Measurements from ENCODE around the gene PNMA8A. TPM values are rescaled to one million over a fixed set of nuclear protein-coding genes. Genes with fewer than 3 reads are reported as not detected.

Gene PNMA8A, protein sequence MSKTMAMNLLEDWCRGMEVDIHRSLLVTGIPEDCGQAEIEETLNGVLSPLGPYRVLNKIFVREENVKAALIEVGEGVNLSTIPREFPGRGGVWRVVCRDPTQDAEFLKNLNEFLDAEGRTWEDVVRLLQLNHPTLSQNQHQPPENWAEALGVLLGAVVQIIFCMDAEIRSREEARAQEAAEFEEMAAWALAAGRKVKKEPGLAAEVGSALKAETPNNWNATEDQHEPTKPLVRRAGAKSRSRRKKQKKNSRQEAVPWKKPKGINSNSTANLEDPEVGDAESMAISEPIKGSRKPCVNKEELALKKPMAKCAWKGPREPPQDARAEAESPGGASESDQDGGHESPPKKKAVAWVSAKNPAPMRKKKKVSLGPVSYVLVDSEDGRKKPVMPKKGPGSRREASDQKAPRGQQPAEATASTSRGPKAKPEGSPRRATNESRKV
- 0.72 and 2.3 TPM in 2 replicates for total RNA-seq

DNA sequence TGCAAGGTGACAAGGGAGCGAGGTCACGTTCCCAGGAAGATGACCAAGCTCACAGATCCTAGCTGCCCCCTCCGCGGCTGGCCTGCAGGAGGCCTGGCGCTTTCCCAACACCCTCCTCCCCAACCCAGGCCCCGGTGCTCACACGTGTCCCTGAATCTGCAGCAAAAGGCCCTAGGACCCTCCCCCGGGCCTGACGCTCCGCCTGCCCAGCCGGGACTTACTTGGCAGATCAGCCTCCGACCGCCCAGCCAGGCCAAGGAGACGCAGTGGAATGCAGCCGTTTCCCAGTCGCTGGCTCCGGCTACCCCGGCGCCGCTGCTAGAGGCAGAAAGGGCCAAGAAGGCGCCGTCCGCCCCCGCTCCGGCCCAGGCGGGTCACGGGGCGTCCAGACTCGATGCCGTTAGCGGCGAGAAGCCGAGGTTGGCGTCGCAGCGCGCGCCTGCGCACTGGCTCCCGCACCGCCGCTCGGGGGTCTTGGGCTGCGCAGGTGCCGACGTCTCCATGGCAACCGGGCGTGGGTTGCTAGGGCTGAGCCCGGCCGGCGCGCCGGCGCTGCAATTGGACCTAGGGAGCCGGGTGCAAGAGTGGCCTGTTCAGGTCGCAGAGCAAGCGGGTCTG, at the start of gene PNMA8A:
Gene PNMA8A (minus strand): TSS at position 448 of the 618 bp plus-strand sequence. CDS start 528 bp downstream, outside the sequence.

DNA sequence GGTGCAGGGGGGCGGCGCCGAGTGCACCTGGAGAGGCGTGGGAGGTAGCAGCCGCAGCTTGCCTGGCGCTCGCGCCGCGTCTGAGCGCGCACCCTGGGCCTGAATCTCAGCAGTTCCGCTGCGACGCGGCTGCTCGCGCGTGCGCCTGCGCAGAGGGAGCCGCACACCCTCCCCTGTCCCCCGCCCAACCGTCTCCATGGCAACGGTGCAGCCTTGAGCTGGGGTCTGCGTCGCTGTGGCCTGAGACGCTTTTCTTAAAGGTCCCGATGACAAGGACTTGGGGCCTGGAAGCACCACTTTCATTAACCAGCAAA, 24.4 kb upstream of the PNMA8A start, which contains the start of gene PNMA8B:
Gene PNMA8B (minus strand): TSS at position 82 of the 314 bp plus-strand sequence. CDS start 402 bp downstream, outside the sequence.

DNA sequence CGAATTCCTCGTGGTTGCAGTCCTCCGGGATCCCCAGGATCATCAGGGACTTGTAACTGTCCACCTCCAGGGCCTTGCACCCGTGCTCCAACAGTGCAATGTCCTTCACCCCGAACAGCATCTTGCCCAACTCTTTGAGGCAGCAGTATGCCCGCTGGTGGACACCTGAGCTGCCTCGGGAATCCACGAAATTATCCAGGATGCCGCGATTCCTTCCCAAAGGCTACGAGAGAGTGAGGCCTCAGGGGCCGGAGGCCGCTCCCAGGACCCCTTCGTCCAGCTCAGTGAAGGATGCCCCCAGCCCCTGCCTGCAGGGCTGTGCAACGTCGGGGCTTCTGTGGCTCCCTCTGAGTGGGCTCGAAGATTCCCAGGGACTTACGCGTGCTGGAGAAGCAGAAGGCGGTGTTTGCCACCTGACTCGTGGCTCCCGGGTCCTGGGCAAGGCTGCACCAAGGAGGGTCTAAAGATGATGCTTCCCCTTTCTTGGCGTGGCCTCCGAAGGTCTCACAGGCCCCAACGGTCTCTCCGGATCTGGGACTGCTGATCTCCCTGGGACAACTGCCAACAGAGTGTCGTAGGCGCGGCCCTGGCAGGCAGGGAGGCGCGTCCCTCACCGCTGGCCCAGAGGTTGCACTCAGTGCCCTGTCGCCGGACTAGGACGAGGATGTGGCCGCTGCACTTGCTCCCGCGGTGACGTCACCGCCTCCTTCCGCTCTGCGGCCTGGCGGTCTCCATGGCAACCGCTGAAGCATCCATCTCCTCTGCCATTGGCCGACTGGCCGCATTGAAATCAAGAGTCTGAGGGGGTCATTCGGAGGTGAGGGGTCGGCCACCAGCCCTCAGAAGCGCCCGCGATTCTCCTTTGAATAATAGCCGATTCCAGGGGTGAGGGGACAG, 42.9 kb downstream of the PNMA8A start, which contains the start of gene PNMA8C:
Gene PNMA8C (minus strand): TSS at position 698 of the 897 bp plus-strand sequence. CDS start 577 bp downstream, at position 121.

Other genes starting within 250 kb of the PNMA8A start
- gene IGFL1, start 241.8 kb downstream of the PNMA8A start, total RNA-seq, result 1.4 TPM in 1 of 2 replicates, not detected in the other
- gene HIF3A, start 174.5 kb downstream of the PNMA8A start, total RNA-seq, result 0.48 and 0.85 TPM in 2 replicates
- gene PPP5C, start 124.5 kb downstream of the PNMA8A start, total RNA-seq, result 39.0 and 39.9 TPM in 2 replicates
- 8.1 and 27.2 TPM in 2 replicates for gene CCDC8, start 58.0 kb downstream of the PNMA8A start, total RNA-seq
- not detected in 2 replicates for gene PNMA8C, start 42.6 kb downstream of the PNMA8A start, total RNA-seq
- 0.24 TPM in 1 of 2 replicates, not detected in the other for gene PNMA8B, start 24.3 kb upstream of the PNMA8A start, total RNA-seq
- gene CALM3, start 129.8 kb upstream of the PNMA8A start, total RNA-seq, result 47.7 and 84.1 TPM in 2 replicates
- gene PTGIR, start 153.5 kb upstream of the PNMA8A start, total RNA-seq, result not detected in 2 replicates
- not detected in 2 replicates for gene GNG8, start 164.6 kb upstream of the PNMA8A start, total RNA-seq
- gene DACT3, start 189.6 kb upstream of the PNMA8A start, total RNA-seq, result not detected in 2 replicates
- gene PRKD2, start 245.6 kb upstream of the PNMA8A start, total RNA-seq, result 21.2 and 25.2 TPM in 2 replicates